NCI-H345 treated with DMSO at 0.1 percent for 48 hours (cell line): ENCODE data around the gene KCNH6.

Experiments used
- DNase-seq: peaks from one replicate; lab custom pipeline; 2025; ENCODE audit not compliant: unreplicated experiment; lab: John Stamatoyannopoulos, UW

Gene KCNH6

DNA sequence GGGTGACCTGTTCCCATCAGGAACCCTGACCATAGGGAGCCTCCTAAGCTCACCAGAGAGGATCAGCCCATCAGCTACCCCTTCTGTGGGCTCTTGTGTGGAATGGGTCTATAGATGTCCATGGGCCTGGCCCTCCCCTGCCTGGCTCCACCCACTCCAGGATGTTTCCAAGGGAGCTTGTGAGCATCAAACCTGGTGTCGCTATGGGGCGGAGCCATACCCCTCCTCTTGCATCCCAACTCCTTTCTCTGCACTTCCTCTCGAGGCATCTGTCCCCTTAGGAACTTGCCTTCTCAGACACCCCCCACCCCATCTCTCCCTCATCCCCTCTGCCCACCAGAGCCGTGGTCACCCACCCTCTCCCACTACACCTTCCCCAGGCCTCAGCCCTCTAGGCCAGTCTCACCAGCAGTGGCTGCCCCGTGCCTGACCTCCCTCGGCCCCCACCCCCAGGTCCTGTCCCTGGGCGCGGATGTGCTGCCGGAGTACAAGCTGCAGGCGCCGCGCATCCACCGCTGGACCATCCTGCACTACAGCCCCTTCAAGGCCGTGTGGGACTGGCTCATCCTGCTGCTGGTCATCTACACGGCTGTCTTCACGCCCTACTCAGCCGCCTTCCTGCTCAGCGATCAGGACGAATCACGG is 10.4 kb downstream of the KCNH6 start:
- no peak for DNase-seq

DNA sequence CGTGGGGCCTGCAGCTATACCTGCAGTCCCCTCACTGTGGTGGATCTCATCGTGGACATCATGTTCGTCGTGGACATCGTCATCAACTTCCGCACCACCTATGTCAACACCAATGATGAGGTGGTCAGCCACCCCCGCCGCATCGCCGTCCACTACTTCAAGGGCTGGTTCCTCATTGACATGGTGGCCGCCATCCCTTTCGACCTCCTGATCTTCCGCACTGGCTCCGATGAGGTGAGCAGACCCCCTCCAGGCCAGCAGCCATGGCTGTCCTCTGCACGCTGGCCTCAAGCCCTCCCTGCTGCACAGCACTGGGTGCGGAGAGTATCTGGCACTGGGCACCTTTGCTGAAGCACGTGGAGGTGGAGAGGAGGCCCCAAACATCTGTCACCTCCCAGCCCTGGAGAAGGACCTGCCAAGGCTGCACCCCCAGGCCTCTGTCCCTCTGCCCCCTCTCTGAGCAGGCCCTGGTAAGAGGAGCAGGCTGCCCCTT is 11.0 kb downstream of the KCNH6 start:
- no peak for DNase-seq

DNA sequence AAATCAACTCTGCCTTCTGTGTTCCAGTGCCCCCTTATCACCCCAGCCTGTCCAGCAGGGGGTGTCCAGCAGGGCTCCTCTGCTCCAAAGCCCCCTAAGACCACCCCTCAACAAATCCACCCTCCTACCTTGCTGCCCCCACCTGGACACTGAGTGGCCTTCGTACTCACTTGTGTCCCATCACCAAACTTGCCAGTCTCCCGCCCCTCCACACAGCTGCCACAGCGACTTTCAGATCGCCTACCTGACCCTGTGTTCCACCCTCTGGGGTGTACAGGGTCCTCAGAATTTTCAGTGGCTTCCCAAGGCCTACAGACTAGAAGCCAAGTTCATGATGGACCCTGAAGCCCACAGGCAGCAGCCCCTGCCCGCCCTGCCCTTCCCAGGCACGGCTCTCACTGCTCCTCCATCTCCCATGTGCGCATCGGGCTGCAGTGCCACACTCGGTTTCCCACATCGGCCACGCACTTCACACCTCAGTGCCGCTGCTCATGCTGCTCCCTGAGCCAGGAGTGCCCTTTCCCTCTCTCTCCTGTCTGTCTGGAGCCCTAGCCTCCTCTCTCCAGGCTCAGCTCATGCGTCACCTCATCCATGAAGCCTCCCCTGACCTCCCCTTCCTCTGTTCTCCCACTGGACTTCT is 11.8 kb downstream of the KCNH6 start:
- no peak for DNase-seq

DNA sequence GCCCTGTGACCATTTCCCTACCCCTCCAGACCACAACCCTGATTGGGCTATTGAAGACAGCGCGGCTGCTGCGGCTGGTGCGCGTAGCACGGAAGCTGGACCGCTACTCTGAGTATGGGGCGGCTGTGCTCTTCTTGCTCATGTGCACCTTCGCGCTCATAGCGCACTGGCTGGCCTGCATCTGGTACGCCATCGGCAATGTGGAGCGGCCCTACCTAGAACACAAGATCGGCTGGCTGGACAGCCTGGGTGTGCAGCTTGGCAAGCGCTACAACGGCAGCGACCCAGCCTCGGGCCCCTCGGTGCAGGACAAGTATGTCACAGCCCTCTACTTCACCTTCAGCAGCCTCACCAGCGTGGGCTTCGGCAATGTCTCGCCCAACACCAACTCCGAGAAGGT is 12.5 kb downstream of the KCNH6 start:
- no peak for DNase-seq

DNA sequence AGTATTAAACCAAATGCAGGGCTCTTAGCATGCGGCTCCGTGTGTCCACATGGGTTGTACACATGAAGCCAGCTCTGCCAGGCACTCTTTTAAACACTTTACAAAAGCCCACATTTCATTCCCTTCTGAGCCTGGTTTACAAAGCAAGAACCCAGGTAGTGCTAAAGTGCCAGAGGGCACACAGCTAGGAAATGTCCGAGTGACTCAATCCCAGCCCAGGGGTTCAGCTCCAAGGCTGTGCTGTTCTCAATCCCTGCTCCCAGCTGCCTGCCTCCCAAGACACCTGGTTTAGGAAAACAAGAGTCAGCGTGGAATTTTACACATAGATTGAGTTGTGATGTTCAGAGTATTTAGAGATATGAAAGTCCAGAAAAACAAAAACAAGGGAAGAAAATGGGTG is 13.8 kb downstream of the KCNH6 start:
- DNase-seq, result no peak

DNA sequence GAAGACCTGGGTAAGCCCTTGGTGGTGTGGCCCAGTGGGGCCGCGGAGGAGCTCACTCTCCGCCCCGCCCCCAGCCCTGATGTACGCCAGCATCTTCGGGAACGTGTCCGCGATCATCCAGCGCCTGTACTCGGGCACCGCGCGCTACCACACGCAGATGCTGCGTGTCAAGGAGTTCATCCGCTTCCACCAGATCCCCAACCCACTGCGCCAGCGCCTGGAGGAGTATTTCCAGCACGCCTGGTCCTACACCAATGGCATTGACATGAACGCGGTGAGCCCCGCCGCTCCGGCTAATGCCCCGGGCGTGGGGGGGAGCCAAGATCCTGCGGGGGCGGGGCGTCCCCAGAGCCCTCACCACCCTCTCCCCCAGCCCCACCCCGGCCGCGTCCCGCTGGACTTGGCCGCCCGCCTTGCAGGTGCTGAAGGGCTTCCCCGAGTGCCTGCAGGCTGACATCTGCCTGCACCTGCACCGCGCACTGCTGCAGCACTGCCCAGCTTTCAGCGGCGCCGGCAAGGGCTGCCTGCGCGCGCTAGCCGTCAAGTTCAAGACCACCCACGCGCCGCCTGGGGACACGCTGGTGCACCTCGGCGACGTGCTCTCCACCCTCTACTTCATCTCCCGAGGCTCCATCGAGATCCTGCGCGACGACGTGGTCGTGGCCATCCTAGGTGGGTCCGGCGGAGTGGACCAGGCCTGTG is 15.0 kb downstream of the KCNH6 start:
- DNase-seq, result no peak

DNA sequence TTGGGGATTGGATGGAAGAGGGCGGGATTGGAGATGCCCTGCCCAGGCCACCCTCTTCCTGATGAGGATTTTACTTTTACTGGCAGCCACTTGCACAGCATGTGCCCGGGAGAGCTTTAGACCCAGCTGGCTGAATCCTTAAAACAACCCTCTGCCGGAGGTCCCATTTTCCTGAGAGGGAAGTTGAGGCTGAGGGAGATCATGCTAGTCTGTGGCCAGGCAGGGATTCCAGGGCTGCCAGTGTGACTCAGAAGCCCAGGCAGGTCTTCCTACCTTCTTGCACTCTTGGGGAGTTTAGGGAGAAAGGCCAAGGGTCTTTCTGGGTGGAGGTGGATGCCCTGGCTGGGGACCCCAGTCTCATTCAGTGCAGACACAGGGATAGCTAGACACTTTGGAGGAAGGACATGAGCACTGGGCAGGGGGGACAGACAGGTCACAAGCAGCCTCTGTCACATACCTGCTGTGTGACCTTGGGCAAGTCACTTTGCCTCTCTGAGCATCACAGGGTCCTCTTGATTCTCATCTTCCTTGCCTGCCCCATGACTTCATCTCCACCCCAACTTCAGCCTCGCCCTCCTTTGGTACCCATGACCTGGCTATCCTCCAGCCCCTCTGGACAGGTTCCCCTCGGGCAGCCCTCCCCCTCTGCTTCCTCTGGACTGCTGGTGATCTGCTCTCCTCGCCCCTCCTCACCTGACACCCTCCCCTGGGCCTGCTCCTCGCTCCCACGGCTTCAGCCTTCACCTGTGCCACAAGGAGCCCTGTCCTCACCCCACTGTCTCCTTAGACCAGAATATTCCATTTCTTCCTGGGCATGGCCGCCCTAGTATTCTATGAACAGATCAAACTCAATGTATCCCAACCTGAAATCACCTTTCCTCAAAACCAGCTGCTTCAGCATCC is 15.8 kb downstream of the KCNH6 start:
- DNase-seq, result no peak

DNA sequence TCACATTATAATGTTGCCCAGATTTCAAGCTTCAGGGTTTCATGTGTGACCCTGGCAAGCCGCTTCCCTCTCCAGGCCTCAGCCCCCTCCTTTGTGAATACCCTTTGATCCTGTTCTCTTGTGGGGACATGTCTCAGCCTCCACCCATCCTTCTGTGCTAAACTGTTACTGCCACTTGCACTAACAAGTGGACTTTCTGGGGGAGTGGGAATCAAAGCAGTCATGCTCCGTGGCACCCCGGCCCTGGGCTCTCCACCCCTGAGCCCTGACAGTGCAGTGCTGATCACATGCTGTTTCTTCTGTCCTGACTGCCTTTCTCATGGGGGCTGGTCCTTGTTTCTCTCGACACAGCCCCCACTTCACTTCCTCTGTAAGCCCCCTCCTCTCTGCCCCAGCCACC is 17.4 kb downstream of the KCNH6 start:
- no peak for DNase-seq

DNA sequence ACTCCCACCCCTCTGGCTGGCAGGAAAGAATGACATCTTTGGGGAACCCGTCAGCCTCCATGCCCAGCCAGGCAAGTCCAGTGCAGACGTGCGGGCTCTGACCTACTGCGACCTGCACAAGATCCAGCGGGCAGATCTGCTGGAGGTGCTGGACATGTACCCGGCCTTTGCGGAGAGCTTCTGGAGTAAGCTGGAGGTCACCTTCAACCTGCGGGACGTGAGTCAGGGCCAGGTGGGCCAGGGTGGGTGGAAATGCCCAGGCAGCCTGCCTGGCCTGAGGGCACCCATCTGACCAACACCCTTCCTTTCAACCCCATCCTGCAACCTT is 19.0 kb downstream of the KCNH6 start:
- no peak for DNase-seq

DNA sequence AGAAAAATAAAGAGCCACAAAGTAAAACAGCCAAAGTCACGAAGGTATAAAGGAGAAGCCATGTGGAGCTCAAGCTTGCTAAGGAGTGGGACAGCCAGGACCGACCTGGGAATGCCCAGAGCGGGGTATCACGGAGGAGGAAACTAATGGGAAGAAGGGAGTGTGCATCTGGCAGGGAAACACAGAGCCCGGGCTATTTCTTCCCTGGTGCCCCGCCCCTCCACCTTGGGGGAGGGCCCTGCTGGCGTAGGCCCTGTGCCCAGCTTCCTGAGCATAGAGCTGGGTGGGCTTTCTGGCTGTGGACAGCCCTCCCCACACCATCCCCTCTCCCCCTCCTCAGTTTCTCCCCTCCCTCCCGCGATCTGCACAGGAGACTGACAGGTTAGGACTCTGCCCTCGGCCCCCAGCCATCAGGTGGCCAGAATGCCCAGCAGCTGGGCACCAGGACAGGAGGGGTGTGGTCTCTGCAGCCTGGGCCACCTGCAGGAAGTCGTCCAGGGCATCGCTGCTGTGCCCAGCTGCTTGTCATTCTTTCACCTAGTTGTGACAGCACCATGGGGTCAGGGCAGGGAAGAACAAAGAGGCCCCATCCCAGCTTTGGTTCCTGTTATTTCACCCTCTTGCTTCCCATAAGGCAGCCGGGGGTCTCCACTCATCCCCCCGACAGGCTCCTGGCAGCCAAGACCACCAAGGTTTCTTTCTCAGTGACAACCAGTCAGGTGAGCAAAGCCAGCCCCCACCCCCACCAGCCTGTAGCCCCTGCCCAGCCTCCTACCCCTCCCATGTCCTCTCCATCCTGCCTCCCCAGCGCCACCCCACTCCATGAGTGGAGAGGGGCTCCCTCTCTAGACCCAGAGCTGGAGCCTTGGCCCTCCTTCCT is 20.0 kb downstream of the KCNH6 start:
- peak; percentile 5 for DNase-seq

DNA sequence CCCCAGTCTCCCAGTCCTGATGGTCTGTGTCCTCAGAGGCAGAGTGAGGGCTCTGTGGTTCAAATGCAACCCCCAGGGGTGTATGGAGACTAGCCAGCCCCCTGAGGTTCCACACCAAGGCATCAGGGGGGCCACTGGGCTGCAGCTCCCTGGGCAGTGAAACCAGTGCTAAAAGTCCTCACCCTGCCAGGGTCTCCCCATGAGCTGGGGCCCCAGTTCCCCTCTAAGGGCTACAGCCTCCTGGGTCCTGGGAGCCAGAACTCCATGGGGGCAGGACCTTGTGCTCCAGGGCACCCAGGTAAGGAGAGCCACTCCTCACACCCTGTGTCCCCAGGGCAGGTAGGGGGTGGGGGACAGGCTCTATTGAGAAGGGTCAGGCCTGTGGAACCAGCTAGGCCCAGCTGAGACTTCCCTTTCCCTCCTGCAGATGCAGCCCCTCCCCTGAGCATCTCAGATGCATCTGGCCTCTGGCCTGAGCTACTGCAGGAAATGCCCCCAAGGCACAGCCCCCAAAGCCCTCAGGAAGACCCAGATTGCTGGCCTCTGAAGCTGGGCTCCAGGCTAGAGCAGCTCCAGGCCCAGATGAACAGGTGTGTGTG is 20.8 kb downstream of the KCNH6 start:
- no peak for DNase-seq

DNA sequence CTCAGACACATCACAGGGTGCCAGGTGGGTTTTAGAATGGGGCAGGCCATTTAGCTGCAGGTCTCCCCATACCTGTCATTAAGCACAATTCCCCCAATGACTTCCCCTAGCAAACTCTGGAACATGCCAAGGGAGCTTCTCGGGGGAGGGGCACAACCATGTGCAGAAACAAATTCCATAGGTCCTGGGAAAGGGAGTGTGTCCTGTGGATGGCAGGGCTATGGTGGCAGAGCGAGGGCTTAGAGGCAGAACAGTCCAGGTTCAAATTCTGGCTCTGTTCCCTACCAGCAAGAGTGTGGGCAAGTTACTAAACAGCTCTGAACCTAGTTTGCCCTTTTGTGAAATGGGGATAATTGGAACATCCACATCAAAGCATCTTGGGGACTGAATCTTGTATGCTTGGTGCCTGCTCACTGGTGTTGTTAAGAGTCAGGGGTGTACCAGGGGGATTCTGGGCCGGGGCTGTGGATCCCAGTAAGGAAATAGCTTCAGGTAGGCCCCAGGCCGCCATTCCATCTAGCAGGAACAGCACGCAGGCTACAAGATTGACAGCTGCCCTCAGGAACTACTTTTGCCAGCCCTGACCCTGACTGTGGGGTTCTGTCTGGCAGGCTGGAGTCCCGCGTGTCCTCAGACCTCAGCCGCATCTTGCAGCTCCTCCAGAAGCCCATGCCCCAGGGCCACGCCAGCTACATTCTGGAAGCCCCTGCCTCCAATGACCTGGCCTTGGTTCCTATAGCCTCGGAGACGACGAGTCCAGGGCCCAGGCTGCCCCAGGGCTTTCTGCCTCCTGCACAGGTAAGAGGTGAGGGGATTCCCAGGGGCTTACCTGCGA is 21.5 kb downstream of the KCNH6 start:
- DNase-seq, result no peak

DNA sequence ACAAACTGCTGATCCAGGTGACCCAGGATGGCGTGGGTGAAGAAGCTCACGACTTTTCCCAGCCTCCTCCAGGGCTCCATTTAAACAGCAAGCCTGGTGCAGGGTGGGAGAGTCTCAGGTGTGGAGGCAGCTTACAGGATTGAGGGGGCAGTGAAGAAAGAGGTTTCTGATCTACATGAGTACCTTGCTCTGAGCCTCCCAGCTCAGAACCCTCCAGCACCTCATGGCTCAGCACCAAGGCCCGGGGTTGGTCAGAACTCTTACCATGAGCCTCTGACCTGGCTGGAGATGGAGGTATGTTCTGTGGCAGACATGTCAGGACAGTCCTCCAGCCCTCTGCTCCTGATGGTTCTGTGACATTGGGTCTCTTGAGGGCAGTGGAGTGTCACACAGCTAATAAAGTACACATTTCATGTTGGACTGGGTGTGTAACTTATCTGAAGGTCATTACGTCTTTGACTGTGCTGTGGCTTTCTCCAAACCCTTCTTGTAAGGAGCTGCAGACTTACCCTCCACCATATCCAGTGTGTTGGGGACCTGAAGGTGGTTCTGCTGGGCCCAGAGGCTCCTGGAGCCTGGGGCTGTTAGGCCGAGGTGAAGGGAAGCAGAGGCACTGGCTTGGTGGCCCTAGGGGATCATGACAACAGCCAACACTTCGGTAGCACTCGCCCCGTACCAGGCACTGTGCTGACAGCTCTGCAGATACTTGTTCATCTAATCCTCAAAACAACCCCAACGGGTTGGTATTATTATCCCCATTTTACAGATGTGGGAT is 23.3 kb downstream of the KCNH6 start:
- no peak for DNase-seq

DNA sequence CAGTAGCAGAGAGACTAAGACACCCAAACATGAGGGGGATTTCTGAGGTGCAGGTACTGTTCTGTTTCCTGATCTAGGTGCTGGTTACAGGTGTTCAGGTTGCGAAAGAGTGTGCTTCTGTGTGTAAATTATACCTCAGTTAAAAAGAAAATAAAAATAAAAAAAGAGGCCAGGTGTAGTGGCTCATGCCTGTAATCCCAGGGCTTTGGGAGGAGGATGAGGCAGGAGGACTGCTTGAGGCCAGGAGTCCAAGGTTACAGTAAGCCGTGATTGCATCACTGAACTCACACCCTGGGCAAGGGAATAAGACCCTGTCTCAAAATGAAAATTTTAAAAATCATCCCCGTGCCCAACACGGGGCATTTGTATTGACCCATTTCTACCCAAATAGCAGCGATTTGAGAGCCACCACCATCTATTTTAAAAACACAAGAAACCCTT is 23.9 kb downstream of the KCNH6 start:
- DNase-seq, result no peak

DNA sequence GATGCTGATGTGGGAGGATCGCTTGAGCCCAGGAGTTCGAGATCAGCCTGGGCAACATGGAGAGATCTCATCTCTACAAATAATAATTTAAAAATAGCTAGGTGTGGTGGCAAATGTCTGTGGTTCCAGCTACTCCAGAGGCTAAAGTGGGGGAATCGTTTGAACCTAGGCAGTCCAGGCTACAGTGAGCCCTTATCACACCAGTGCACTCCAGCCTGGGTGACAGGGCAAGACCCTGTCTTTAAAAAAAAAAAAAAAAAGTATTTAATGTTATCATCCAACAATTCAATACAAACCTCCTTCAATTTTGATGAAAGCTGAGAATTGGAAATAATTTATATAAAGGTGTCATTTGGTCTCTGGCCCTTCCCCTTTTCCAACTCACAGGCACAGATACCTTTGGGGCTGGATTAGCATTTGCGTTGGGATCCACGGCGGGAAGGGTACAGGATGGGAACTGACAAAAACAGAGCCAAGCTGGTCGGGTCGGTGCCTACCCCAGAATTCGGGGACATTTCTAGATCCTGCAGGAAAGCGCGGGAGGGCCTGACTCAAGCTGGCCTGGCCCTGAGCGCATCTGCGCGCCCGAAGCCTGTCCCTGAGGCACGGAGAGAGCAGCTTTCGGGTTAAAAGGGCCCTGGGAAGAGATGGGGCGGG is 26.3 kb downstream of the KCNH6 start:
- no peak for DNase-seq

DNA sequence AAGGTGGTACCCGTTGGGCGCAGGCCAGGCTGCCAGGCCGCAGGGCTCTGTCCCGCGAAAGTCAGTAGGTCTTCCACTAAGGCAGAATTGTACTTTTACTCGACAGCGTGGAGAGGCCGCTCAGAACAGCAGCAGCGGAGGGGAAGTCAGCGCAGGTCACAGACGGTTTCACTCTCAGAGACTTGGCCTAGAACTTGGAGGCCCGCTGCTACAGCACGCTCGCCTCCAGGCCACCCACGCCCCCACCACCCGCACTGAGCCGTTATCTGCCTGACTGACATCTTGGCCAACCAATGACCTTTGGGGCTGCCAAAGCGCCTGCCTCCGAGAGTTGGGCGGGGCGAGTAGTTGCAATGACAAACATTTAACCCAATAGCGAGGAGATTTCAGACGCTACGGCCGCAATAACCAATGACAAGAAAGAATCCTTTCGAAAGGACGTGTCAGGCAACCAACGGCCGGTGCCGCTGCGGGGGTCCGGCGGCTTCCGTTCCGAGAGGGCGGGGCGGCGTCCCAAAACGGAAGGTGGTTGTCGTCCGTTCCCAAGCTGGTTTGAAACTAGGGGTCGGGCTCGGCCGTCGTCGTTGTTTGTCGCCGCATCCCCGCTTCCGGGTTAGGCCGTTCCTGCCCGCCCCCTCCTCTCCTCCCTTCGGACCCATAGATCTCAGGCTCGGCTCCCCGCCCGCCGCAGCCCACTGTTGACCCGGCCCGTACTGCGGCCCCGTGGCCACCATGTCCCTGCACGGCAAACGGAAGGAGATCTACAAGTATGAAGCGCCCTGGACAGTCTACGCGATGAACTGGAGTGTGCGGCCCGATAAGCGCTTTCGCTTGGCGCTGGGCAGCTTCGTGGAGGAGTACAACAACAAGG is 27.0 kb downstream of the KCNH6 start, which contains the start of gene DCAF7:
TSS of gene DCAF7 (plus strand) at position 532 of the 871 bp plus-strand sequence. CDS start at position 733, 201 bp downstream.
- peak; percentile 99 for DNase-seq
